Measurements from ENCODE around the gene IQCN.

The IQCN gene

GRCh38 chr19:18287836-18288772 lies 13.9 kb upstream of the IQCN start:
- no peak for DNase-seq (ENCODE audit: low read depth)

GRCh38 chr19:18286973-18287635 lies 12.9 kb upstream of the IQCN start:
- DNase-seq (ENCODE audit: low read depth), result no peak

GRCh38 chr19:18284712-18285360 lies 10.6 kb upstream of the IQCN start:
- no peak for DNase-seq (ENCODE audit: low read depth)

GRCh38 chr19:18283338-18283737 lies 9.1 kb upstream of the IQCN start:
- no peak for DNase-seq (ENCODE audit: low read depth)

GRCh38 chr19:18282788-18283141 lies 8.5 kb upstream of the IQCN start:
- DNase-seq (ENCODE audit: low read depth), result no peak

GRCh38 chr19:18282021-18282787 lies 8.0 kb upstream of the IQCN start:
- no peak for DNase-seq (ENCODE audit: low read depth)

GRCh38 chr19:18281082-18282020 lies 7.1 kb upstream of the IQCN start, which contains the start of gene JUND:
Gene JUND, minus strand, starts transcription at chr19:18281622. Its CDS starts 138 bp downstream, at chr19:18281484.
- peak; percentile 93 for DNase-seq (ENCODE audit: low read depth)

GRCh38 chr19:18280247-18281081 lies 6.2 kb upstream of the IQCN start:
- peak; percentile 67 for DNase-seq (ENCODE audit: low read depth)

GRCh38 chr19:18279516-18280246 lies 5.4 kb upstream of the IQCN start:
- peak; percentile 88 for DNase-seq (ENCODE audit: low read depth)

- DNase-seq (ENCODE audit: low read depth), result no peak
Observed at GRCh38 chr19:18279266-18279515, 4.9 kb upstream of the IQCN start.

- no peak for DNase-seq (ENCODE audit: low read depth)
Observed at GRCh38 chr19:18278521-18279265, 4.4 kb upstream of the IQCN start.

GRCh38 chr19:18274781-18275356 lies 617 bp upstream of the IQCN start:
- DNase-seq (ENCODE audit: low read depth), result no peak

- no peak for DNase-seq (ENCODE audit: low read depth)
Observed at GRCh38 chr19:18273561-18274218, 562 bp downstream of the IQCN start.

- DNase-seq (ENCODE audit: low read depth), result no peak
Observed at GRCh38 chr19:18271433-18271841, 2.8 kb downstream of the IQCN start.

GRCh38 chr19:18270326-18270725 lies 3.9 kb downstream of the IQCN start:
- DNase-seq (ENCODE audit: low read depth), result no peak

GRCh38 chr19:18269070-18269723 lies 5.1 kb downstream of the IQCN start:
- no peak for DNase-seq (ENCODE audit: low read depth)

All from activated gamma-delta T cell treated with anti-CD3 and anti-CD28 coated beads, Interleukin-2, amount 50 U/mL, for 16 hours (primary cell).